ENCODE results near the gene CCDC174. TPM values are rescaled to one million over a fixed set of nuclear protein-coding genes. Genes with fewer than 3 reads are reported as not detected.
"Not testable (repeated sequence)": the region's sequence is repeated elsewhere in the genome, so short reads cannot be mapped to it uniquely, and the experiment has no call there.

Gene CCDC174
- total and polyA plus RNA-seq, 4 donors: 4.9 to 14.2 (median 7.0) TPM

DNA sequence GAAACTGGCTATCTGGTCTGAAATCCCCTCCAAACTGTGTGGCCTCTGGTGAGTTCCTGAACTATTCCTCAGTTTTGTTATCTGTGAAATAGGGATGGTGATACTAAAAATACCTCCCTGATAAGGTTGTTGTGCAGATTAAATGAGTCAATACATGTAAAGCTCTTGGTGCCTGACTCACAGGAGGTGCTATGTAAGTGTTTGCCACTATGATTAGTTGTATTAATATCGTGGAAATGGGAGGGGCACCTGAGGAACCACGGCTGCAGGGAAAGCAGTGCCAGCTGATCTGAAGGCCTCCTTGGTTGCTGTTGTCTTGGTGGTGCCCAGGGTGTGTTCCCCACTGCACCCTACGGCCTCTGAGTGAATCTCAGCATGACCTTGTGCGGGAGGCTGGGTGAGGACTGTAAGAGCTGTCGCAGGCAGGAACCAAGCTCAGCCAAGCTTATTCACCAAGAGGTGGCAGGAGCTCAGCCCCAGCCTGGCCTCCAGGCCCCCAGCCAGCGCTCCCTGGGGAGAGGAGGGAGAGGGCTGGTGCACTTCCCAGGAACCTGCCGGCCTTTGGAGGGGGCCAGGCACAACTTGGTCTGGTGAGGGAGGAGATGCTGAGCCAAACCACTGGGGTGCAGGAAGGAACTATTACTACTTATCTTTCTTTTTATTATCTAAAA lies 44.8 kb upstream of the CCDC174 start:
- 80% methylated on average over 7 of the region's 7 CpGs for WGBS
- H3K9ac ChIP-seq (ENCODE audit: low read depth in 1 of 2, low read length in 2 of 2): no peak overlapping the region
- peaks cover 5 to 10% (median 6%) of the 10 kb centered on the region in 4 donors for H3K4me1 ChIP-seq (ENCODE audit: control insufficient read depth in 4 of 4, insufficient read depth in 4 of 4, low read length in 3 of 4)
- no peak overlapping the region for H3K27ac ChIP-seq (ENCODE audit: low read depth in 1 of 2, low read length in 2 of 2)
- TF ChIP-seq RAD21 (IDR thresholded peaks at IDR 0.05) (no peak), HNF4G (IDR thresholded peaks at IDR 0.05) (no peak), EGR1 (IDR thresholded peaks at IDR 0.05; ENCODE audit: low read depth in 2 of 2) (no peak), GABPA (IDR thresholded peaks at IDR 0.05 in 1 of 2, conservative IDR thresholded peaks at IDR 0.05 in 1 of 2) (no peak), FOXA1 (IDR thresholded peaks at IDR 0.05) (no peak), RXRA (IDR thresholded peaks at IDR 0.05) (no peak), YY1 (IDR thresholded peaks at IDR 0.05) (no peak), SP1 (IDR thresholded peaks at IDR 0.05) (no peak), TAF1 (conservative IDR thresholded peaks at IDR 0.05) (no peak)
- TF ChIP-seq, protein P1, sequence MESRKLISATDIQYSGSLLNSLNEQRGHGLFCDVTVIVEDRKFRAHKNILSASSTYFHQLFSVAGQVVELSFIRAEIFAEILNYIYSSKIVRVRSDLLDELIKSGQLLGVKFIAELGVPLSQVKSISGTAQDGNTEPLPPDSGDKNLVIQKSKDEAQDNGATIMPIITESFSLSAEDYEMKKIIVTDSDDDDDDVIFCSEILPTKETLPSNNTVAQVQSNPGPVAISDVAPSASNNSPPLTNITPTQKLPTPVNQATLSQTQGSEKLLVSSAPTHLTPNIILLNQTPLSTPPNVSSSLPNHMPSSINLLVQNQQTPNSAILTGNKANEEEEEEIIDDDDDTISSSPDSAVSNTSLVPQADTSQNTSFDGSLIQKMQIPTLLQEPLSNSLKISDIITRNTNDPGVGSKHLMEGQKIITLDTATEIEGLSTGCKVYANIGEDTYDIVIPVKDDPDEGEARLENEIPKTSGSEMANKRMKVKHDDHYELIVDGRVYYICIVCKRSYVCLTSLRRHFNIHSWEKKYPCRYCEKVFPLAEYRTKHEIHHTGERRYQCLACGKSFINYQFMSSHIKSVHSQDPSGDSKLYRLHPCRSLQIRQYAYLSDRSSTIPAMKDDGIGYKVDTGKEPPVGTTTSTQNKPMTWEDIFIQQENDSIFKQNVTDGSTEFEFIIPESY (IDR thresholded peaks at IDR 0.05): no peak
- TF ChIP-seq, protein P2, sequence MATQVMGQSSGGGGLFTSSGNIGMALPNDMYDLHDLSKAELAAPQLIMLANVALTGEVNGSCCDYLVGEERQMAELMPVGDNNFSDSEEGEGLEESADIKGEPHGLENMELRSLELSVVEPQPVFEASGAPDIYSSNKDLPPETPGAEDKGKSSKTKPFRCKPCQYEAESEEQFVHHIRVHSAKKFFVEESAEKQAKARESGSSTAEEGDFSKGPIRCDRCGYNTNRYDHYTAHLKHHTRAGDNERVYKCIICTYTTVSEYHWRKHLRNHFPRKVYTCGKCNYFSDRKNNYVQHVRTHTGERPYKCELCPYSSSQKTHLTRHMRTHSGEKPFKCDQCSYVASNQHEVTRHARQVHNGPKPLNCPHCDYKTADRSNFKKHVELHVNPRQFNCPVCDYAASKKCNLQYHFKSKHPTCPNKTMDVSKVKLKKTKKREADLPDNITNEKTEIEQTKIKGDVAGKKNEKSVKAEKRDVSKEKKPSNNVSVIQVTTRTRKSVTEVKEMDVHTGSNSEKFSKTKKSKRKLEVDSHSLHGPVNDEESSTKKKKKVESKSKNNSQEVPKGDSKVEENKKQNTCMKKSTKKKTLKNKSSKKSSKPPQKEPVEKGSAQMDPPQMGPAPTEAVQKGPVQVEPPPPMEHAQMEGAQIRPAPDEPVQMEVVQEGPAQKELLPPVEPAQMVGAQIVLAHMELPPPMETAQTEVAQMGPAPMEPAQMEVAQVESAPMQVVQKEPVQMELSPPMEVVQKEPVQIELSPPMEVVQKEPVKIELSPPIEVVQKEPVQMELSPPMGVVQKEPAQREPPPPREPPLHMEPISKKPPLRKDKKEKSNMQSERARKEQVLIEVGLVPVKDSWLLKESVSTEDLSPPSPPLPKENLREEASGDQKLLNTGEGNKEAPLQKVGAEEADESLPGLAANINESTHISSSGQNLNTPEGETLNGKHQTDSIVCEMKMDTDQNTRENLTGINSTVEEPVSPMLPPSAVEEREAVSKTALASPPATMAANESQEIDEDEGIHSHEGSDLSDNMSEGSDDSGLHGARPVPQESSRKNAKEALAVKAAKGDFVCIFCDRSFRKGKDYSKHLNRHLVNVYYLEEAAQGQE (IDR thresholded peaks at IDR 0.05): no peak
- TF ChIP-seq, protein P3, sequence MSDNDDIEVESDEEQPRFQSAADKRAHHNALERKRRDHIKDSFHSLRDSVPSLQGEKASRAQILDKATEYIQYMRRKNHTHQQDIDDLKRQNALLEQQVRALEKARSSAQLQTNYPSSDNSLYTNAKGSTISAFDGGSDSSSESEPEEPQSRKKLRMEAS (IDR thresholded peaks at IDR 0.05): no peak
- DNase-seq (ENCODE audit: low spot score): no peak
- no peaks in the 10 kb centered on the region for H3K9me3 ChIP-seq (ENCODE audit: control insufficient read depth in 4 of 4, low read length in 3 of 4)
- H3K4me3 ChIP-seq (ENCODE audit: low read depth in 1 of 3, low read length in 3 of 3): no peak overlapping the region
- H3K36me3 ChIP-seq (ENCODE audit: control insufficient read depth in 4 of 4, insufficient read depth in 3 of 4, low read depth in 1 of 4, low read length in 3 of 4): no peaks in the 10 kb centered on the region
- H3K27me3 ChIP-seq (ENCODE audit: control insufficient read depth in 4 of 4, insufficient read depth in 4 of 4, low read length in 3 of 4): peaks cover 0 to 4% (median 0%) of the 10 kb centered on the region in 4 donors

DNA sequence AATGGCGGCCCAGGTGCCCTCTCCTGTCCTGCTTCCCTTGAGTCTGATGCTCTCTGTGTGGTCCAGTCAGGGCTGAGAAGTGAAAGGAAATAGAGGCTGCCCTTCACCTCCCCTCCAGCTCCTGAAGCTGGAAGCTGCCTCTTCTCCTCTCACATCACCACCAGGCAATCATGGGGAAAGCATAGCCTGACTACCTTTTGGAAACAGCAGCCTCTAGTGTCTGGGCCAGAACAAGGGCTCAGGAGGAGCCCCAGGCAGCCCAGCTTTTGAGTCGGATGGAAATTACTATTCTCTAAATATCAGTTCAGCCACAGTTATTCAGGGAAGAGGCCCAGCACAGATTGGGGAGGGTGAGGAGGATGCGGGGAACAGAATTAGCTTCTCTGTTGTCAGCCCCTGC lies 43.3 kb upstream of the CCDC174 start:
- Histone ChIP-seq H3K4me1 (ENCODE audit: control insufficient read depth in 4 of 4, insufficient read depth in 4 of 4, low read length in 3 of 4) (no peaks in the 10 kb centered on the region), H3K36me3 (ENCODE audit: control insufficient read depth in 4 of 4, insufficient read depth in 3 of 4, low read depth in 1 of 4, low read length in 3 of 4) (no peaks in the 10 kb centered on the region), H3K27me3 (ENCODE audit: control insufficient read depth in 4 of 4, insufficient read depth in 4 of 4, low read length in 3 of 4) (peaks cover 0 to 4% (median 0%) of the 10 kb centered on the region in 4 donors), H3K9ac (ENCODE audit: low read depth in 1 of 2, low read length in 2 of 2) (no peak overlapping the region), H3K4me3 (ENCODE audit: low read depth in 1 of 3, low read length in 3 of 3) (no peak overlapping the region), H3K9me3 (ENCODE audit: control insufficient read depth in 4 of 4, low read length in 3 of 4) (no peaks in the 10 kb centered on the region), H3K27ac (ENCODE audit: low read depth in 1 of 2, low read length in 2 of 2) (no peak overlapping the region)
- no peak for DNase-seq (ENCODE audit: low spot score)
- 85% methylated on average over 3 of the region's 3 CpGs for WGBS
- TF ChIP-seq HNF4G (IDR thresholded peaks at IDR 0.05): no peak
- TF ChIP-seq, protein P4, sequence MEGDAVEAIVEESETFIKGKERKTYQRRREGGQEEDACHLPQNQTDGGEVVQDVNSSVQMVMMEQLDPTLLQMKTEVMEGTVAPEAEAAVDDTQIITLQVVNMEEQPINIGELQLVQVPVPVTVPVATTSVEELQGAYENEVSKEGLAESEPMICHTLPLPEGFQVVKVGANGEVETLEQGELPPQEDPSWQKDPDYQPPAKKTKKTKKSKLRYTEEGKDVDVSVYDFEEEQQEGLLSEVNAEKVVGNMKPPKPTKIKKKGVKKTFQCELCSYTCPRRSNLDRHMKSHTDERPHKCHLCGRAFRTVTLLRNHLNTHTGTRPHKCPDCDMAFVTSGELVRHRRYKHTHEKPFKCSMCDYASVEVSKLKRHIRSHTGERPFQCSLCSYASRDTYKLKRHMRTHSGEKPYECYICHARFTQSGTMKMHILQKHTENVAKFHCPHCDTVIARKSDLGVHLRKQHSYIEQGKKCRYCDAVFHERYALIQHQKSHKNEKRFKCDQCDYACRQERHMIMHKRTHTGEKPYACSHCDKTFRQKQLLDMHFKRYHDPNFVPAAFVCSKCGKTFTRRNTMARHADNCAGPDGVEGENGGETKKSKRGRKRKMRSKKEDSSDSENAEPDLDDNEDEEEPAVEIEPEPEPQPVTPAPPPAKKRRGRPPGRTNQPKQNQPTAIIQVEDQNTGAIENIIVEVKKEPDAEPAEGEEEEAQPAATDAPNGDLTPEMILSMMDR (IDR thresholded peaks at IDR 0.05; ENCODE audit: low read depth, low read length, missing input control): no peak
- TF ChIP-seq, protein P3 (IDR thresholded peaks at IDR 0.05): no peak
- TF ChIP-seq YY1 (IDR thresholded peaks at IDR 0.05): no peak
- no peak for TF ChIP-seq JUND (IDR thresholded peaks at IDR 0.05)
- TF ChIP-seq, protein P2 (IDR thresholded peaks at IDR 0.05): no peak
- TF ChIP-seq SP1 (IDR thresholded peaks at IDR 0.05): no peak

DNA sequence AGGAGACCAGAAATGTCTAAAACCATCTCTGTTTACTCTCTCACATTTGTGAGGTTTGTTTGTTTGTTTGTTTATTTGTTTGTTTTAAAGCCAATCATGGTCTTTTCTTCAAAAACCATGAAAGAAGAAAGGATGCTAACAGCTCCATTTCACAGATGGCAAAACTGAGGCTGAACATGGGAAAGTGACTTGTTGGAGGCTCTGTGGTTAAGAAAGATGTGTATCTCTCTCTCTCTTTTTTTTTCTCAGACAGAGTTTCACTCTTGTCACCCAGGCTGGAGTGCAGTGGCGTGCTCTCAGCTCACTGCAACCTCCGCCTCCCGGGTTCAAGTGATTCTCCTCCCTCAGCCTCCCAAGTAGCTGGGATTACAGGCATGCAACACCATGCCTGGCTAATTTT lies 42.5 kb upstream of the CCDC174 start:
- H3K27me3 ChIP-seq (ENCODE audit: control insufficient read depth in 4 of 4, insufficient read depth in 4 of 4, low read length in 3 of 4); H3K27ac ChIP-seq (ENCODE audit: low read depth in 1 of 2, low read length in 2 of 2); H3K9me3 ChIP-seq (ENCODE audit: control insufficient read depth in 4 of 4, low read length in 3 of 4); DNase-seq (ENCODE audit: low spot score); H3K9ac ChIP-seq (ENCODE audit: low read depth in 1 of 2, low read length in 2 of 2); H3K4me1 ChIP-seq (ENCODE audit: control insufficient read depth in 4 of 4, insufficient read depth in 4 of 4, low read length in 3 of 4); H3K36me3 ChIP-seq (ENCODE audit: control insufficient read depth in 4 of 4, insufficient read depth in 3 of 4, low read depth in 1 of 4, low read length in 3 of 4); H3K4me3 ChIP-seq (ENCODE audit: low read depth in 1 of 3, low read length in 3 of 3): not testable (repeated sequence)
- 95% methylated on average over 3 of the region's 3 CpGs for WGBS

Data from liver (tissue), 9 donors.